Measurements from ENCODE around the gene SEMA4G.

Gene SEMA4G

DNA sequence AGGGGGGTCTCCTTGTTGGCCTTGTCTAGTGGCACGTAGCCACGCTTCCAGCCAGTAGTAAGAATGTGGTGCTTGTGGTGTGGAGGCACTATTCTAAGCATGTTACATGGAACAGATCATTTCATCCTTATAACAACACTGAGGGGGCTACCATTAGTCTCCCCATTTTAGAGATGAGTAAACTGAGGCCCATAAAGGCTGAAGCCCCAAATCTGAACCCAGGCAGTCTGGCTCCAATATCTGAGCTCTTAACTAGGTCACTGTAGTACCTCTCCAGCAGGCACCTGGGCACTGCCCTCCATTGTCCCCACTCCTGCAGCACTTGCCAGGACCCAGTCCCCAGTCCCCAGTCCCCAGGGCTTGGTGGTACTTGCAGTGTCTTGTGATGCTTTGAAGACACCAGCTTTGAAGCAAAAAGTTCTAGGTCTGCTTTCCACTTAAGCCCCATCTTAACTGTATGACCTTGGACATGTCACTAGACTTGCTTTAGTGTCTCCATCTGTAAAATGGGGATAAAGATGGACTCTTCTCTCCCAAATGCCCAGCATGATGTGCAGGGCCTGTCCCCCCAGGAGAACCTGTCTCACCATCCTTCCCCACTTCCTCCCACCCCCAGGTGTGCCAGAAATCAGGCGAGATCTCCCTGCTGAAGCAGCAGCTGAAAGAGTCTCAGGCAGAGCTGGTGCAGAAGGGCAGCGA is 36.7 kb downstream of the SEMA4G start:
- no peak overlapping the region for H3K4me3 ChIP-seq (ENCODE audit: low read depth, low read length)
- TF ChIP-seq, protein P1, sequence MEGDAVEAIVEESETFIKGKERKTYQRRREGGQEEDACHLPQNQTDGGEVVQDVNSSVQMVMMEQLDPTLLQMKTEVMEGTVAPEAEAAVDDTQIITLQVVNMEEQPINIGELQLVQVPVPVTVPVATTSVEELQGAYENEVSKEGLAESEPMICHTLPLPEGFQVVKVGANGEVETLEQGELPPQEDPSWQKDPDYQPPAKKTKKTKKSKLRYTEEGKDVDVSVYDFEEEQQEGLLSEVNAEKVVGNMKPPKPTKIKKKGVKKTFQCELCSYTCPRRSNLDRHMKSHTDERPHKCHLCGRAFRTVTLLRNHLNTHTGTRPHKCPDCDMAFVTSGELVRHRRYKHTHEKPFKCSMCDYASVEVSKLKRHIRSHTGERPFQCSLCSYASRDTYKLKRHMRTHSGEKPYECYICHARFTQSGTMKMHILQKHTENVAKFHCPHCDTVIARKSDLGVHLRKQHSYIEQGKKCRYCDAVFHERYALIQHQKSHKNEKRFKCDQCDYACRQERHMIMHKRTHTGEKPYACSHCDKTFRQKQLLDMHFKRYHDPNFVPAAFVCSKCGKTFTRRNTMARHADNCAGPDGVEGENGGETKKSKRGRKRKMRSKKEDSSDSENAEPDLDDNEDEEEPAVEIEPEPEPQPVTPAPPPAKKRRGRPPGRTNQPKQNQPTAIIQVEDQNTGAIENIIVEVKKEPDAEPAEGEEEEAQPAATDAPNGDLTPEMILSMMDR (IDR thresholded peaks at IDR 0.05; ENCODE audit: insufficient read depth, low read depth, low read length, missing control alignments), result no peak
- DNase-seq (ENCODE audit: low read depth), result no peak

DNA sequence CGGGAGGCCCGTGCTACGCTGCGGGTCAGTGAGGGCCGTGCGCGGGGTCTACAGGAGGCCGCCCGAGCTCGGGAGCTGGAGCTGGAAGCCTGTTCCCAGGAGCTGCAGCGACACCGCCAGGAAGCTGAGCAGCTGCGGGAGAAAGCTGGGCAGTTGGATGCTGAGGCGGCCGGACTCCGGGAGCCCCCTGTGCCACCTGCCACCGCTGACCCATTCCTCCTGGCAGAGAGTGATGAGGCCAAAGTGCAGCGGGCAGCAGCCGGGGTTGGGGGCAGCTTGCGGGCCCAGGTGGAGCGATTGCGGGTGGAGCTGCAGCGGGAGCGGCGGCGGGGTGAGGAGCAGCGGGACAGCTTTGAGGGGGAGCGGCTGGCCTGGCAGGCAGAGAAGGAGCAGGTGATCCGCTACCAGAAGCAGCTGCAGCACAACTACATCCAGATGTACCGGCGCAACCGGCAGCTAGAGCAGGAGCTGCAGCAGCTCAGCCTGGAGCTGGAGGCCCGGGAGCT is 37.3 kb downstream of the SEMA4G start:
- no peak for DNase-seq (ENCODE audit: low read depth)
- no peak overlapping the region for H3K4me3 ChIP-seq (ENCODE audit: low read depth, low read length)
- TF ChIP-seq, protein P1 (IDR thresholded peaks at IDR 0.05; ENCODE audit: insufficient read depth, low read depth, low read length, missing control alignments), result no peak

DNA sequence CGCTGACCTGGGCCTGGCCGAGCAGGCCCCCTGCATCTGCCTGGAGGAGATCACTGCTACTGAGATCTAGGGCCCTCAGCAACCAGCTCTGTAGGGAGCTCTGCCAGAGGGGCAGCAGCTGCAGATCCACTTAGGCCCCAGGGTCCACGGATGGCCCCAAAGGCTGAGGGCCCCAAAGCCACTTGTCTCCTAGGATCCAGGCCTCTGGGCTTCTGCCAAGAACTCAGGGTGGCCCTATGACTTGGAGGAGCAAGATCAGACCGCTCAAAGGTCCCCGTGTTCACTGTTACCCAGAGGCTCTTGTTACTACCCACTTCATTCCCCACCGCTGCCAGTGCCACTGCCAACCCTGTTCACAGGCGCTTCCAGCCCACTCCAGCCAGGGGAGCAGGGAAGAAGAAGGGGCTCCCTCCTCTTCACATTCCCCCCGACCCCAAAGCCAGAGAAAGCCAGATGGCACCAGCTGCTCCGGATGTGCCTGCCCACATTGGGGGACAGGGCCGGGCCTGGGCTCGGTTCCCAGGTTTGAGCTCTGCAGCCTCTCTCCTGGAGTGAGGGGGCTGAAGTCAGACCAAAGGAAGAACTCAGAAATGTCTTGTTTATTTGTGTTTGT is 37.9 kb downstream of the SEMA4G start:
- no peak overlapping the region for H3K4me3 ChIP-seq (ENCODE audit: low read depth, low read length)
- TF ChIP-seq, protein P1 (IDR thresholded peaks at IDR 0.05; ENCODE audit: insufficient read depth, low read depth, low read length, missing control alignments), result no peak
- no peak for DNase-seq (ENCODE audit: low read depth)

DNA sequence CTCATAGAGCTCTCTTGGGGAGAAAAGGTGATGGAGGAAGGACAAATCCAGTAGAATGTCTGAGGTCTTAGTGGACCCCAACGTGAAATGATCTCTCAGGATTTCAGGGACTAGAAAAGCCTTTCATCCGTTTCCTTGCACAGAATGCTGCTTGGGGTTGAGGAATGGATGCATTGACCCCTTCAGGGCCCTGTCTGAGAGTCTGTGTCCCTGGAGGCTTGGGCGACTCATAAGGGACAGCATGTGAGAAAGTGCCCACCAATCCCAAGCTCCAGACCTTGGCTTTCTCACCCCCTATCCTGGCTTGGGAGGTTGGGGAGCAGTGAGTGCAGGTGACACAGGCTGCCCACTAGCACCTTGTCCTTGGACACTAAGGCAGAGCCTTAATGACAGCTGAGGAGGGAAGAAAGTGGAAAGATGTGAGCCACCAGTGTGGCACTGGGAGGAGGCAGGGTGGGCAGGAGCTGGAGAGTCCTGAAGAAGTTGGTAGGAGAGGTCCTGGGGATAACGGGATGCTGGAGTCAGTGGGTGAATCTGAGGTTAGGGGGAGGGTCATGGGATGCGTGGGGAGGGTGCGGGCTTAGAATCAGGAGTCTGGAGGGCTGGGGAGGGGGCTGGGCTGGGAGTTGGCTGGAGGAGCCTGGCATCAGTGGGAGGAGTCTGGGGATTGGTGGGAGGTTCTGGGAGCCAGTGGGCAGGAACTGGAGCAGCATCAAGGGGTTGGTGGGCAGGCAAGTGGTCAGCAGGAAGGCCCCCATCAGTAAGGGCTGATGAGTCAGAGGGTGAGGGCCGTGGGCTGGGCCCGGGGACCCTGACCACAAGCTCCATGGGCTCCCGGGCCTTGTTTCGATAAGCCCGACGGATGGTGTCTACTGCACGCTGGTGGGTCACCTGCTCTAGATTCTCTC is 38.9 kb downstream of the SEMA4G start:
- DNase-seq (ENCODE audit: low read depth), result no peak
- no peak overlapping the region for H3K4me3 ChIP-seq (ENCODE audit: low read depth, low read length)
- TF ChIP-seq, protein P1 (IDR thresholded peaks at IDR 0.05; ENCODE audit: insufficient read depth, low read depth, low read length, missing control alignments), result no peak

DNA sequence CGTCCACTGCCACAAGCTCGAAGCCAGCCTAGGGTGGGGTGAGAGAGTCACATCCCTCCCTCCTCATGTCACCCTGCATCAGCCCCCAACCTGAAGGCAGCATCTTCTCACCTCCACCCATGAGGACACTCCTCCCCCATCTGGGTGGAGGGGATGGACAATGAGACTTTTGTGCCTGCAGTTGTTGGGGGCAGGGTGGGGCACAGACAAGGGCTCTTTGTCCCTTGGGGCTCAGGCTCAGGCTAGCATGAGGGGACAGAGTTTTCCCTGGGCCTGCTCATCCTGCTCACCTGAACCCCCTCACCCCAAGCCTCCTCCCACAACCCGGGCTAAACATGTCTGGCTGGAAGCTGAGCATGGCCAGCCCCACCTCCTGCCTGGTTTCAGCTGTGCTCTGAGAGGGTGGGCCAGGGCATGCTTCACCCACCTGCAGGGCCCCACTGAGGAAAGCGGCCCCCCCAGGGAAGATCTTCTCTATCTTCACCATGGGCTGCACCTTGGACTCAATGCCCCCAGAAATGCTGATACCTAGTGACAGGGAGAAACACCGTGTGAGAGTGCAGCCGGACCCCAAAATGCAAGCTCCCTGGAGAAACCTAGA is 39.6 kb downstream of the SEMA4G start:
- H3K4me3 ChIP-seq (ENCODE audit: low read depth, low read length), result no peak overlapping the region
- TF ChIP-seq, protein P1 (IDR thresholded peaks at IDR 0.05; ENCODE audit: insufficient read depth, low read depth, low read length, missing control alignments), result no peak
- DNase-seq (ENCODE audit: low read depth), result no peak

DNA sequence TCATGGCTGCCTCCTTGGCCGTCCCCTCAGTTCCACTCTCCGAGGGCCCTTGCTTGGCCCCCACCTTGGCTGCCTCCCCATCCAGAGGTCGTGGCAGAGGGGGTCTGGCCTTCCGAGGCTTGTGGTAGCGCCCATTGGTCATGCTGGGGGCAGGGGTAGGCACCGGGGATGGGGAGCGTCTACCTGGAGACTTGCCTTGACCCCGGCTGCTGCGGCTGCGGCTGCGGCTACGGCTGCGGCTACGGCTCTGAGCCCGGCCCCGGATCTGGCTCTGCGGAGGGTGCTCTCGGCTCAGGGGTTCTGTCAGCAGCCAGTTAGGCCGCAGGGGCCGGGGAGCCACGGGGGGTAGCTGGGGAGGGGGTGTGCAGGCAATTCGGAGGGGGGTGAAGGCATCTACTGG is 41.0 kb downstream of the SEMA4G start:
- TF ChIP-seq, protein P1 (IDR thresholded peaks at IDR 0.05; ENCODE audit: insufficient read depth, low read depth, low read length, missing control alignments), result no peak
- no peak for DNase-seq (ENCODE audit: low read depth)
- H3K4me3 ChIP-seq (ENCODE audit: low read depth, low read length), result no peak overlapping the region
